Ectodermal cell (in vitro differentiated cells): ENCODE data around the gene RIPOR1.
A peak's percentile ranks its signal among the peaks of the same experiment; 100 is the strongest.
"Not testable (repeated sequence)": the region's sequence is repeated elsewhere in the genome, so short reads cannot be mapped to it uniquely, and the experiment has no call there.

ENCODE experiments used
- H3K27ac ChIP-seq: 2 replicates; pipeline ENCODE4 v1.7.0; 2013; ENCODE audit warnings: mild to moderate bottlenecking, low read depth, low read length; ENCODE audit not compliant: insufficient read depth, poor library complexity, severe bottlenecking
- H3K27me3 ChIP-seq: 2 replicates; pipeline ENCODE4 v1.7.0; 2013; ENCODE audit warnings: mild to moderate bottlenecking, low read length; ENCODE audit not compliant: insufficient read depth, control insufficient read depth, poor library complexity, severe bottlenecking
- H3K36me3 ChIP-seq: one replicate; pipeline ENCODE4 v1.7.0; 2013; ENCODE audit warnings: low read length; ENCODE audit not compliant: control insufficient read depth, insufficient read depth
- H3K4me1 ChIP-seq: one replicate; pipeline ENCODE4 v1.7.0; 2013; ENCODE audit warnings: low read length; ENCODE audit not compliant: control insufficient read depth, insufficient read depth
- H3K4me3 ChIP-seq: 2 replicates; pipeline ENCODE4 v1.7.0; 2013; ENCODE audit warnings: low read depth, low read length, control low read depth; ENCODE audit not compliant: insufficient read depth
- H3K9me3 ChIP-seq: 2 replicates; pipeline ENCODE4 v1.7.0; 2013; ENCODE audit warnings: mild to moderate bottlenecking, low read length, moderate library complexity; ENCODE audit not compliant: control insufficient read depth
- WGBS, 2 experiments: methylation state at CpG; one replicate each; pipeline ENCODE4 v1.1.7; 2013; ENCODE audit warnings: missing lambda C conversion rate in 2 of 2; 5-methylcytosine and 5-hydroxymethylcytosine counted together

Gene RIPOR1

GRCh38 chr16:67530013-67530939 is 1.6 kb downstream of the RIPOR1 start:
- Histone ChIP-seq H3K36me3 (no peaks in the 10 kb centered on the region), H3K4me3 (peak overlapping the region; percentile 61), H3K27me3 (peaks cover 89% of the 10 kb centered on the region), H3K27ac (no peak overlapping the region), H3K4me1 (peaks cover 13% of the 10 kb centered on the region), H3K9me3 (no peaks in the 10 kb centered on the region)
- 9% methylated on average over 48 of the region's 48 CpGs for WGBS, 2 experiments

DNA sequence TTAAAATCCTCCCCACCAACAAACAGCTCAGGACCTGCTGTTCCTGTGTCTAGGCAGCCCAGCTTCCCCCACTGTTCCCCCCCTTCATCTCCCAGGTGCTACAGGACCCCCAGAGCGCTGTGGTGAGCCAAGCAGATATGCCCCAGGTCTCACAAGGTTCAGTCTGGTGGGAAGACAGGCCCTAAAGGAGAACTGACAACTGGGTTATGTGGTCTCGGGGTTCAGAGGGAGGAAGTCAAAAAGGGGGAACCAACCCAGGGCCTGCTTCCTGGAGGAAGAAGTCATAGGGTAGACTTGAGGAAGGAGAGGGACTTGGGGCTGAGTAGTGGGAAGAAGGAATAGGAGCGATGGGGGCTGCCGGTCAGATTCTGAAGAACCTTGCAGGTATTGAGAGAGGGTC is 2.6 kb downstream of the RIPOR1 start:
- peaks cover 91% of the 10 kb centered on the region for H3K27me3 ChIP-seq
- H3K9me3 ChIP-seq, result no peaks in the 10 kb centered on the region
- WGBS, 2 experiments, result 88 to 93% methylated on average over 4 of the region's 4 CpGs
- no peaks in the 10 kb centered on the region for H3K36me3 ChIP-seq
- no peak overlapping the region for H3K4me3 ChIP-seq
- H3K4me1 ChIP-seq, result peaks cover 13% of the 10 kb centered on the region
- H3K27ac ChIP-seq, result no peak overlapping the region

DNA sequence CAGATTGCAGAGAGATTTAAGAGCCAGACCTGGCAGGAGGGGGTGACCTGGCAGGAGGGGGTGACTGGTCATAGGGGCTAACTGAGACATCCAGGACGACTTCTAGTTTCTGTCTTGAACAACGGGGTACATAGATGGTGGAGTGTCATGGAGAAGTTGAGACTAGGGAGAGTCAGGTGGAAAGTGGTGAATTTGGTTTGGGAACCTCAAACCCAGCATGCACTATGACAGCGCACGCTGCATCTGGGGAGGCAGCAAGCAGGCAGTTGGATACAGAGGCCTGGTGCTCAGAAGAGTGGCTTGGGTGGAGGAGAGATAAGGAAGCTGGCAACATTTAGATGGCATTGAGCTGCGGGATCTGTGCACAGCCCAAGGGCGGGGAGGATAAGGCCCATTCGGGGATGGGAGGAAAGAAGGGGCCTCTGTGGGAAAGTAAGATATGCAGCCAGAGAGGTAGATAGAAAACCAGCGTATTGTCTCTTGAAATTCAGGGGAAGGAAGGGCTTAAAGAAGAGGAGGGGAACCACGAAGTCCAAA is 4.5 kb downstream of the RIPOR1 start:
- H3K27me3 ChIP-seq, result peaks cover 98% of the 10 kb centered on the region
- no peak overlapping the region for H3K4me3 ChIP-seq
- no peak overlapping the region for H3K27ac ChIP-seq
- H3K9me3 ChIP-seq, result no peaks in the 10 kb centered on the region
- no peaks in the 10 kb centered on the region for H3K36me3 ChIP-seq
- 85 to 86% methylated on average over 9 of the region's 9 CpGs for WGBS, 2 experiments
- peaks cover 14% of the 10 kb centered on the region for H3K4me1 ChIP-seq

DNA sequence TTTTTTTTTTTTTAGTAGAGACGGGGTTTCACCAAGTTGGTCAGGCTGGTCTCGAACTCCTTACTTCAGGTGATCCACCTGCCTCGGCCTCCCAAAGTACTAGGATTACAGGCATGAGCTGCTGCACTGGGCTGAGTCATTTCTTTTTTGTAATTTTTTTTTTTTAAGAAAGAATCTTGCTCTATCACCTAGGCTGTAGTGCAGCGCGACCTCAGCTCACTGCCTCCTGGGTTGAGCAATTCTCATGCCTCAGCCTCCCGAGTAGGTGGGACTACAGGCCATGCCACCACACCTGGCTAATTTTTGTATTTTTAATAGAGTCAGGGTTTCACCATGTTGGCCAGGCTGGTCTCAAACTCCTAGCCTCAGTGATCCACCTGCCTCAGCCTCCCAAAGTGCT is 5.4 kb downstream of the RIPOR1 start:
- not testable (repeated sequence) for H3K36me3 ChIP-seq, H3K27ac ChIP-seq, H3K4me3 ChIP-seq, H3K9me3 ChIP-seq
- 83 to 87% methylated on average over 6 of the region's 6 CpGs for WGBS, 2 experiments
- H3K4me1 ChIP-seq, result peaks cover 18% of the 10 kb centered on the region
- peaks cover 100% of the 10 kb centered on the region for H3K27me3 ChIP-seq

DNA sequence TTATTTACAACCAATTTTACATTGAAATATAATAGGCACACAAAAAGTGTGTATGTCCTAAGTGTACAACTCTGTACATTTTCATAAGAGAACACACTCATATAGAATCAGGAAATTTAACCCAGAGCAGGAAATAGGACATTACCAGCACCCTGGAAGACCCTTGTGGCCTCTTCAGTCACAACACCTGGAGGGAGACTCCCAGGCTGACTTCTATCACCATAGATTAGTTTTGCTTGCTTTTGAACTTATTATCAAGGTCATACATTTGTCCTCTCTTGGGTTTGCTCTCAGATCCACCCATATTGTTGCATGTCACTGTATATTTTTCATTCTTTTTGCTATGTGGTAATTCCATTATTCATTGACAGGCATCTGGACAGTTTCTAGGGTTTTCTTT is 5.8 kb downstream of the RIPOR1 start:
- H3K9me3 ChIP-seq, result no peaks in the 10 kb centered on the region
- H3K27ac ChIP-seq, result no peak overlapping the region
- no peaks in the 10 kb centered on the region for H3K36me3 ChIP-seq
- H3K4me1 ChIP-seq, result peaks cover 17% of the 10 kb centered on the region
- H3K4me3 ChIP-seq, result no peak overlapping the region
- peaks cover 100% of the 10 kb centered on the region for H3K27me3 ChIP-seq

DNA sequence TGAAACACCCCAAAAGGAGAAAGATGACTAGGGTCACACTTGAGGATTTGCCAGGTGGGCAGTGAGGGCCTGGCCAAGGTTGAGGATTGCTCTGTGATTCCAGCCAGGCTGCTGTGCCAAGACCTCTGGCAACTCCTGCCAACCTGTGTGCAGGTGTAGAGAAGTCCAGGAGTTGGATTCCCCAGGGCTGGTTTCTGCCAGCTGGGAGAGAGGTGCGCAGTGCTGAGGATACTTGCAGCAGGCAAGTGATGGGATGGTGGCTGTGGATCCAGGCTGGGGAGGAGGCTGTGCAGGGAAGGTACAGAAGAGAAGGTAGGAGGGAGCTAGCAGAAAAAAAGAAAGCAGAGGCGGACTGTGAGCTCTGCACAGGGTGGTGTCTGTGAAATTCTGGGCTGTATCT is 6.6 kb downstream of the RIPOR1 start:
- no peak overlapping the region for H3K27ac ChIP-seq
- WGBS, 2 experiments, result 86 to 87% methylated on average over 2 of the region's 2 CpGs
- peaks cover 98% of the 10 kb centered on the region for H3K27me3 ChIP-seq
- H3K4me1 ChIP-seq, result peaks cover 11% of the 10 kb centered on the region
- no peaks in the 10 kb centered on the region for H3K36me3 ChIP-seq
- no peaks in the 10 kb centered on the region for H3K9me3 ChIP-seq
- H3K4me3 ChIP-seq, result no peak overlapping the region

DNA sequence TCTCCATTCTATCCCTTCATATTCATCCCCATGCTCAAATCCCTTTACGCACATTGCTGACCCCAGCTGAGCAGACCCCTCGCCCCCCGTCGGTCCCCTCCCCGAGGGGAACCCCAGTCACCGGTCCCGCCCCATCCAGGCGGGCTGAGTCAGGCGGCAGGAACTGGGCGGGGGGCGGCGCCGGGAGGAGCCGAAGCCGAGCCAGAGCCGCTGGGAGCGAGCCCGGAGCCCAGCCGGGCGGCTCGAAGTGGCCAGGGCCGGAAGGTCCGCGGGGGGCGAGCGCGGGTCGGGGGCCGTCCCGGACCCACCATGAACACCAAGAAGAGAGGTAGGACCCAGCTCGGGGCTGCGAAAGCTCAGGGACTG is 8.6 kb downstream of the RIPOR1 start:
- Histone ChIP-seq H3K9me3 (no peaks in the 10 kb centered on the region), H3K4me1 (peaks cover 4% of the 10 kb centered on the region), H3K36me3 (no peaks in the 10 kb centered on the region), H3K27me3 (peaks cover 78% of the 10 kb centered on the region), H3K27ac (no peak overlapping the region), H3K4me3 (peak overlapping the region; percentile 55)
- 1 to 2% methylated on average over 32 of the region's 32 CpGs for WGBS, 2 experiments

DNA sequence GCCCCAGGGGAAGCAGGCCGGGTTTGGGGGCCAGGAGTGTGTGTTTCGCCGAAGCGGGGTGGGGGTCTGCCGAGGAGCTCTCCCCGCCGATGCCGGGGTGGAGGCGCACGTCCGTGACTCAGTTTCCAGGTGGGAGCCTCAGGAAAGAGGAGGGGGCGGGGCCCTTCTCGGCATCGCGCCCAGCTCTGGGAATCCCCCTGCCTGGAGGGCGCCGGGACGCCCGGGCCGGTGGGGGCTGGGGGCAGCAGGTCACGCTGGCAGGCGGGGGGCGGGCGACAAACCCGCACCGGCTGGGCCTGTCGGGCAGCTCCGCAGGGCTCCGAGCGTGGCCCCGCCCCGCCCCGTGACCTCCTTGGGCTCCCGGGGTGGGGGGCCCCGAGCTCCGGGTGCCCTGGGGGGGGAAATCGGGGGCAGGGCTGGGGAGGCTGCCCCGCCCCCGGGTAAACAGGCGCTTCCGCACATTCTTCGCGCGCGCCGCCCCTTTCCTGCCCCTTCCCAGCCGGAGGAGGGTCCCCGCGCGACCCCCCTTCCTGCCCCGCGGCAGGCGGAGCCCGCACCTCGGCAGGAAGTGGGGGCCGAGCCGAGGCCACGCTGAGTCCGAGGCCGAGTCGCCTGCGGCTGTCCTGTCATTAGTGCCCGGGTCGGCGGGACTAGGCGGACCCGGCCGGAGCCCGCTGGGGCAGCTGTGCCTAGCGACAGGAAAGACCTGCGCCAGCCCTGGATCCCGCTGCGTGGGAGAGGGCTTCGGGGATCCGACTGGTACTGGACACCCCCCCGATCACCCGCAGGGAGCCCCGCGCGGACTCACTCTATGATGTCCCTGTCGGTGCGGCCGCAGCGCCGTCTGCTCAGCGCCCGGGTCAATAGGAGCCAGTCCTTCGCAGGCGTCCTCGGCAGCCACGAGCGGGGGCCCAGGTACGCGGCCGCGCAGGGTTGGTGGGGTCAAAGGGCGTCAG is 9.3 kb downstream of the RIPOR1 start:
- Histone ChIP-seq H3K9me3 (no peaks in the 10 kb centered on the region), H3K4me1 (peaks cover 4% of the 10 kb centered on the region), H3K27ac (no peak overlapping the region), H3K27me3 (peaks cover 71% of the 10 kb centered on the region), H3K4me3 (peak overlapping the region; percentile 55), H3K36me3 (no peaks in the 10 kb centered on the region)
- WGBS, 2 experiments, result 1% methylated on average over 97 of the region's 97 CpGs

DNA sequence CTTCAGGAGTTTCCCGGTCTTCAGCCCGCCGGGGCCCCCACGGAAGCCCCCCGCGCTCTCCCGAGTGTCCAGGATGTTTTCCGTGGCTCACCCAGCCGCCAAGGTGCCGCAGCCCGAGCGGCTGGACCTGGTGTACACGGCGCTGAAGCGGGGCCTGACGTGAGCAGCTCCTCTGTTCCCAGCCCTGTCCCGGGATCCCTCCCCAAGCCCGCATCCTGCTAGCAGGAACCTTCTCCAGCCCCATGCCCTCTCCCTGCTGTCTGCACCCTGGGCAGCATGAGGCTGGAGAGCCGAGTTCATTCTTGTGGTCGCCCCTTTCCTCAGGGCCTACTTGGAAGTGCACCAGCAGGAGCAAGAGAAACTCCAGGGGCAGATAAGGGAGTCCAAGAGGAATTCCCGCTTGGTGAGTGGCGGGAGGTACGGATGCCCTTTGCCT is 10.1 kb downstream of the RIPOR1 start:
- Histone ChIP-seq H3K36me3 (no peaks in the 10 kb centered on the region), H3K4me3 (peak overlapping the region; percentile 55), H3K27ac (no peak overlapping the region), H3K9me3 (no peaks in the 10 kb centered on the region), H3K4me1 (peaks cover 4% of the 10 kb centered on the region), H3K27me3 (peaks cover 64% of the 10 kb centered on the region)
- WGBS, 2 experiments, result 22 to 23% methylated on average over 23 of the region's 23 CpGs

DNA sequence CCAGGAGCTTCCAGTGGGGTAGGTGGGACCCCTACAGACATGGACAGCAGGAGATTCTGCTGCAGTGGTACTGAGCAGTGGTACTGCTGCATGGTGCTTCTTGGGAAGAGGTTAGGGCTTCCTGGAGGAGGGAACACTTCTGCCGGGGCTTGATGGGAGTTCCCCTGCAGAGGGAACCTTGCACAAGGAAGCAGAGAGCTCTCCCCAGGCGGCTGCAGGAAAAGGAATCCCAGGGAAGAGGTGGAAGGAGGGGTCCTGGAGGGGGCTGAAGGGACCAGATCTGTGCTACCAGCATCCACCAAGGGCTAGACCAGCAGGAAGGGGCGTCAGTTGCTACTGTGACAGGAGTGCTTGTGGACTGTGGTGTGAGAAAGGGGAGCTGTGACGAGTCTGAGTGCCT is 10.6 kb downstream of the RIPOR1 start:
- H3K27ac ChIP-seq, result no peak overlapping the region
- peaks cover 58% of the 10 kb centered on the region for H3K27me3 ChIP-seq
- H3K9me3 ChIP-seq, result no peaks in the 10 kb centered on the region
- H3K4me1 ChIP-seq, result peaks cover 4% of the 10 kb centered on the region
- H3K4me3 ChIP-seq, result no peak overlapping the region
- H3K36me3 ChIP-seq, result no peaks in the 10 kb centered on the region
- 37 to 46% methylated on average over 3 to 4 of the region's 4 CpGs for WGBS, 2 experiments
